Osteoblast (primary cell): ENCODE data around the gene PHPT1. TPM values are rescaled to one million over a fixed set of nuclear protein-coding genes. Genes with fewer than 3 reads are reported as not detected.

ENCODE experiments used
- DNase-seq: peaks from one replicate; pipeline ENCODE4 v3.0.0; 2011; ENCODE audit warnings: low spot score, mixed read lengths; ENCODE audit not compliant: insufficient read length; ENCODE audit errors: missing footprints
- H2AFZ ChIP-seq: 2 replicates; pipeline ENCODE4 v1.6.0; 2011; ENCODE audit warnings: mild to moderate bottlenecking, low read length
- H3K27ac ChIP-seq: 2 replicates; pipeline ENCODE4 v1.5.1; 2011; ENCODE audit warnings: mild to moderate bottlenecking, low read depth, low read length, moderate library complexity
- H3K27me3 ChIP-seq: 2 replicates; pipeline ENCODE4 v1.6.0; 2012; ENCODE audit warnings: mild to moderate bottlenecking, control low read depth, inconsistent platforms, low read length, moderate library complexity; ENCODE audit not compliant: insufficient read depth
- H3K36me3 ChIP-seq: 2 replicates; pipeline ENCODE4 v1.5.1; 2011; ENCODE audit warnings: mild to moderate bottlenecking, low read length, control low read depth, moderate library complexity; ENCODE audit not compliant: insufficient read depth
- H3K4me1 ChIP-seq: 2 replicates; pipeline ENCODE4 v1.5.1; 2011; ENCODE audit warnings: mild to moderate bottlenecking, low read length, control low read depth, moderate library complexity; ENCODE audit not compliant: insufficient read depth
- H3K4me2 ChIP-seq: 2 replicates; pipeline ENCODE4 v1.6.0; 2011; ENCODE audit warnings: mild to moderate bottlenecking, low read length; ENCODE audit not compliant: insufficient read depth
- H3K4me3 ChIP-seq: fragments of 200-600 bp; sonication (generic); 3 replicates; pipeline ENCODE4 v1.5.1; 2012; ENCODE audit warnings: mild to moderate bottlenecking, low read length, inconsistent platforms; ENCODE audit not compliant: insufficient read depth
- H3K79me2 ChIP-seq: 2 replicates; pipeline ENCODE4 v1.6.0; 2012; ENCODE audit warnings: mild to moderate bottlenecking, low read length, control low read depth, inconsistent platforms; ENCODE audit not compliant: insufficient read depth
- H3K9me3 ChIP-seq: 2 replicates; pipeline ENCODE4 v1.5.1; 2011; ENCODE audit warnings: low read depth, low read length, control low read depth
- H4K20me1 ChIP-seq: 2 replicates; pipeline ENCODE4 v1.6.0; 2012; ENCODE audit warnings: mild to moderate bottlenecking, low read length, control low read depth; ENCODE audit not compliant: insufficient read depth
- total RNA-seq: library from RNA; depleted of rRNA; stranded (reverse); fragments of >200 nt; gene quantifications from 2 replicates; pipeline ENCODE4 v1.2.3, GENCODE V29; 2012
- TF ChIP-seq, protein P1 (sequence below): IDR thresholded peaks from 2 replicates; pipeline ENCODE4 v1.5.1; 2011; ENCODE audit warnings: mild to moderate bottlenecking, low read depth, low read length, moderate library complexity; ENCODE audit errors: extremely low read depth

PHPT1 gene
- total RNA-seq, 1 donor = 59.0 TPM

DNA sequence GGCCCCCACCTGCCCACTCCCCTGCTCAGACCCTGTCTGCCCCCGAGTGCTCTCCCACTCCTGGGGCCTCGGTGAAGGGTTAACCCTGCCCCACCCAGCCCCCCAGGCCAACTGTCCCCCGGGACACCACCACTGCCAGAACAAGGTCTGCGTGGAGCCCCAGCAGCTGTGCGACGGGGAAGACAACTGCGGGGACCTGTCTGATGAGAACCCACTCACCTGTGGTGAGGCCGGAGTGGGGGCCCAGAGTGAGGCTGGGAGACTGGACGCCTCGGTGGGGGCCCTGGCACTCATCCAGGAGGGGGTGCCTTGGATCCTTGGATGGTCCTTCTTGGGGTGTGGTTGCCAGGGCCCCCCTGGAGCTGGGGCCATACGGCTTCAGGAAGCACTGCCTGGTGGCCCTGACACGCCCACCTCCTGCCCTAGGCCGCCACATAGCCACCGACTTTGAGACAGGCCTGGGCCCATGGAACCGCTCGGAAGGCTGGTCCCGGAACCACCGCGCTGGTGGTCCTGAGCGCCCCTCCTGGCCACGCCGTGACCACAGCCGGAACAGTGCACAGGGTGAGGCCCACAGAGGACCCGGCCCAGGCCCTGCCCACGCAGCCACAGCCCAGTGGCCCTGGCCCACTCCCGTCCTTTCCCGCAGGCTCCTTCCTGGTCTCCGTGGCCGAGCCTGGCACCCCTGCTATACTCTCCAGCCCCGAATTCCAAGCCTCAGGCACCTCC lies 5.1 kb downstream of the PHPT1 start:
- peak; percentile 77 for DNase-seq
- Histone ChIP-seq H3K4me2 (no peak overlapping the region), H3K79me2 (peaks cover 7% of the 10 kb centered on the region), H4K20me1 (peaks cover 14% of the 10 kb centered on the region), H3K9me3 (no peaks in the 10 kb centered on the region), H3K4me3 (no peak overlapping the region), H2AFZ (no peak overlapping the region), H3K36me3 (peaks cover 15% of the 10 kb centered on the region), H3K27ac (no peak overlapping the region), H3K27me3 (no peaks in the 10 kb centered on the region), H3K4me1 (peaks cover 14% of the 10 kb centered on the region)
- TF ChIP-seq, protein P1, sequence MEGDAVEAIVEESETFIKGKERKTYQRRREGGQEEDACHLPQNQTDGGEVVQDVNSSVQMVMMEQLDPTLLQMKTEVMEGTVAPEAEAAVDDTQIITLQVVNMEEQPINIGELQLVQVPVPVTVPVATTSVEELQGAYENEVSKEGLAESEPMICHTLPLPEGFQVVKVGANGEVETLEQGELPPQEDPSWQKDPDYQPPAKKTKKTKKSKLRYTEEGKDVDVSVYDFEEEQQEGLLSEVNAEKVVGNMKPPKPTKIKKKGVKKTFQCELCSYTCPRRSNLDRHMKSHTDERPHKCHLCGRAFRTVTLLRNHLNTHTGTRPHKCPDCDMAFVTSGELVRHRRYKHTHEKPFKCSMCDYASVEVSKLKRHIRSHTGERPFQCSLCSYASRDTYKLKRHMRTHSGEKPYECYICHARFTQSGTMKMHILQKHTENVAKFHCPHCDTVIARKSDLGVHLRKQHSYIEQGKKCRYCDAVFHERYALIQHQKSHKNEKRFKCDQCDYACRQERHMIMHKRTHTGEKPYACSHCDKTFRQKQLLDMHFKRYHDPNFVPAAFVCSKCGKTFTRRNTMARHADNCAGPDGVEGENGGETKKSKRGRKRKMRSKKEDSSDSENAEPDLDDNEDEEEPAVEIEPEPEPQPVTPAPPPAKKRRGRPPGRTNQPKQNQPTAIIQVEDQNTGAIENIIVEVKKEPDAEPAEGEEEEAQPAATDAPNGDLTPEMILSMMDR = no peak

DNA sequence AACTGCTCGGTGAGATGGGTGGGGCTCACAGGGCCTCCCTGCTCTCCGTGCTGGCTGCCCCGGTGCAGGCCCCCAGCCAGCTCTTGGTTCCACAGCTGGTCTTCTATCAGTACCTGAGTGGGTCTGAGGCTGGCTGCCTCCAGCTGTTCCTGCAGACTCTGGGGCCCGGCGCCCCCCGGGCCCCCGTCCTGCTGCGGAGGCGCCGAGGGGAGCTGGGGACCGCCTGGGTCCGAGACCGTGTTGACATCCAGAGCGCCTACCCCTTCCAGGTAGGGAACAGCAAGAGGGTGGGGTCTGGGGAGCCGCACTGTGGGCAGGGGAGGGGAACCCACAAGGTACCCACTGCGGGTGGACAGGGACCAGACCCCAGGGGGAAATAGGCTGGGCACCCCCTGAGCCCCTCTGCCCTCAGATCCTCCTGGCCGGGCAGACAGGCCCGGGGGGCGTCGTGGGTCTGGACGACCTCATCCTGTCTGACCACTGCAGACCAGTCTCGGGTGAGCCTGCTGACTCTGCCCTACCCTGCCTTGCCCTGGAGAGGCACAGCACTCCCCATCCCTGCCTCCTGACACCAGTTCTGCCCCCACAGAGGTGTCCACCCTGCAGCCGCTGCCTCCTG lies 5.7 kb downstream of the PHPT1 start:
- peak; percentile 67 for DNase-seq
- Histone ChIP-seq H2AFZ (no peak overlapping the region), H3K27me3 (no peaks in the 10 kb centered on the region), H3K9me3 (no peaks in the 10 kb centered on the region), H3K27ac (no peak overlapping the region), H3K4me1 (peaks cover 16% of the 10 kb centered on the region), H3K36me3 (peaks cover 15% of the 10 kb centered on the region), H3K79me2 (peaks cover 3% of the 10 kb centered on the region), H3K4me2 (no peak overlapping the region), H4K20me1 (peaks cover 18% of the 10 kb centered on the region), H3K4me3 (no peak overlapping the region)
- TF ChIP-seq, protein P1 = no peak

DNA sequence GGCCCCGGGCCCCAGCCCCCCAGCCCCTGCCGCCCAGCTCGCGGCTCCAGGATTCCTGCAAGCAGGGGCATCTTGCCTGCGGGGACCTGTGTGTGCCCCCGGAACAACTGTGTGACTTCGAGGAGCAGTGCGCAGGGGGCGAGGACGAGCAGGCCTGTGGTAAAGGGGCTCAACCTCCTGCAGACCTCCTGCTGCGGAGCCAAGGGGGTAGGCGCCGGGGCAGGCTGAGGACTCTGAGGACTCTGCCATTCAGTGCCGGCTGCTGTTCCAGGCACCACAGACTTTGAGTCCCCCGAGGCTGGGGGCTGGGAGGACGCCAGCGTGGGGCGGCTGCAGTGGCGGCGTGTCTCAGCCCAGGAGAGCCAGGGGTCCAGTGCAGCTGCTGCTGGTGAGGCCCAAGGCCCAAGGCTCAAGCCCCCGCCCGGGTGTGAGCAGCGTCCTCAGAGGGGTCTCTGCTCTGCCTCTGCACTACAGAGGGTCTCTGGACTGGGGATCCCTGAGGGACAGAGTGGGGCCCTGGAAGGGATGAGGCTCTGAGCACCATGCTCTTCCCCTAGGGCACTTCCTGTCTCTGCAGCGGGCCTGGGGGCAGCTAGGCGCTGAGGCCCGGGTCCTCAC lies 6.4 kb downstream of the PHPT1 start:
- Histone ChIP-seq H3K4me3 (no peak overlapping the region), H3K27me3 (no peaks in the 10 kb centered on the region), H3K4me1 (peaks cover 11% of the 10 kb centered on the region), H3K79me2 (no peaks in the 10 kb centered on the region), H2AFZ (no peak overlapping the region), H3K9me3 (no peaks in the 10 kb centered on the region), H3K4me2 (no peak overlapping the region), H3K27ac (no peak overlapping the region), H3K36me3 (peaks cover 11% of the 10 kb centered on the region), H4K20me1 (peaks cover 12% of the 10 kb centered on the region)
- TF ChIP-seq, protein P1 = no peak
- peak; percentile 80 for DNase-seq

DNA sequence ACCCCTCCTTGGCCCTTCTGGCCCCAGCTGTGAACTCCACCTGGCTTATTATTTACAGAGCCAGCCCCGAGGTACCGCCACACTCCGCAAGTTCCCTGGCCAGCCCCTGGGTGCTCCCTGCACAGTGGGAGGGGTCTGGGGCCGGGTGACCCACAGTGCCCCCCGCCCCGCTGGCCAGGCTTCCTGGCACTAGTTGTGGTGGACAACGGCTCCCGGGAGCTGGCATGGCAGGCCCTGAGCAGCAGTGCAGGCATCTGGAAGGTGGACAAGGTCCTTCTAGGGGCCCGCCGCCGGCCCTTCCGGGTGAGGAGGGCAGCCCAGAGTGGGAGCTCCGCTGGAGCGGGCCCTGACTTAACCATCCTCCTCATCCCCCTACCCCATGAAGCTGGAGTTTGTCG lies 6.9 kb downstream of the PHPT1 start:
- Histone ChIP-seq H4K20me1 (peaks cover 10% of the 10 kb centered on the region), H3K9me3 (no peaks in the 10 kb centered on the region), H3K27me3 (no peaks in the 10 kb centered on the region), H3K27ac (no peak overlapping the region), H3K4me1 (peaks cover 11% of the 10 kb centered on the region), H3K4me3 (no peak overlapping the region), H3K4me2 (no peak overlapping the region), H3K36me3 (peaks cover 6% of the 10 kb centered on the region), H3K79me2 (no peaks in the 10 kb centered on the region), H2AFZ (no peak overlapping the region)
- peak; percentile 65 for DNase-seq
- TF ChIP-seq, protein P1 = no peak
